DND-41 (cell line): Measurements from ENCODE around the gene GRK6.

Experiments
- EZH2 ChIP-seq: IDR thresholded peaks from 3 replicates; pipeline ENCODE4 v1.6.1; 2012; ENCODE audit warnings: borderline replicate concordance, low read depth, mild to moderate bottlenecking, moderate library complexity, low read length, inconsistent platforms; ENCODE audit not compliant: severe bottlenecking
- TF ChIP-seq, protein P1 (sequence below): IDR thresholded peaks from 2 replicates; pipeline ENCODE4 v1.5.1; 2012; ENCODE audit warnings: borderline replicate concordance, low read length, moderate library complexity, mild to moderate bottlenecking; ENCODE audit not compliant: poor library complexity, severe bottlenecking; ENCODE audit errors: extremely low read depth

DNA sequence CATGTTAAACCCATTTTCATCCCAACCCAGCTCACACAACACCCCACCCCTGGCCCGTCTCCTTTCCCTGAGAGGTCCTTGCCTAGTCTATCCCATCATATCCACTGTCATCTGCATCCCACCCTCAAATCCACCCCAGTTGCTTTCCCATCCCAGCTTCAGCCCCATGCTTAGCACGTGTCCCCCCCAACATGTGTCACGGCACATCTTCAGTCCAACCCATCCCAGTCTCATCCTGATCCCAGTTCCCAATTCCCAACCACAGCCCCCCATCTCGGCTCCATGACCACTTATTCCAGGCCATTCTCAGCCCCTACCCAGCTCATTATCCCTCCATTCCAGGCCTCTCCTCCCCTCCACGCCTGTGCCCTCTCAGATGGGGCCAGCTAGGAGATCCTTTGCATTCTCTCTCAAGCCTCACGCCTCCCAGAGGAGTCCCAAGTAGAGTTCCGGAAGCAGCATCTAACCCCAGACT is 47.6 kb downstream of the GRK6 start:
- TF ChIP-seq, protein P1, sequence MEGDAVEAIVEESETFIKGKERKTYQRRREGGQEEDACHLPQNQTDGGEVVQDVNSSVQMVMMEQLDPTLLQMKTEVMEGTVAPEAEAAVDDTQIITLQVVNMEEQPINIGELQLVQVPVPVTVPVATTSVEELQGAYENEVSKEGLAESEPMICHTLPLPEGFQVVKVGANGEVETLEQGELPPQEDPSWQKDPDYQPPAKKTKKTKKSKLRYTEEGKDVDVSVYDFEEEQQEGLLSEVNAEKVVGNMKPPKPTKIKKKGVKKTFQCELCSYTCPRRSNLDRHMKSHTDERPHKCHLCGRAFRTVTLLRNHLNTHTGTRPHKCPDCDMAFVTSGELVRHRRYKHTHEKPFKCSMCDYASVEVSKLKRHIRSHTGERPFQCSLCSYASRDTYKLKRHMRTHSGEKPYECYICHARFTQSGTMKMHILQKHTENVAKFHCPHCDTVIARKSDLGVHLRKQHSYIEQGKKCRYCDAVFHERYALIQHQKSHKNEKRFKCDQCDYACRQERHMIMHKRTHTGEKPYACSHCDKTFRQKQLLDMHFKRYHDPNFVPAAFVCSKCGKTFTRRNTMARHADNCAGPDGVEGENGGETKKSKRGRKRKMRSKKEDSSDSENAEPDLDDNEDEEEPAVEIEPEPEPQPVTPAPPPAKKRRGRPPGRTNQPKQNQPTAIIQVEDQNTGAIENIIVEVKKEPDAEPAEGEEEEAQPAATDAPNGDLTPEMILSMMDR = no peak
- TF ChIP-seq EZH2 = no peak
